ENCODE measurements around the gene ZFHX3. TPM values are rescaled to one million over a fixed set of nuclear protein-coding genes. Genes with fewer than 3 reads are reported as not detected.

Gene ZFHX3
- total and polyA plus RNA-seq, 4 donors, result 1.5 to 5.9 (median 3.0) TPM

- Histone ChIP-seq H3K9ac (ENCODE audit: low read depth in 1 of 2, low read length in 2 of 2) (no peak overlapping the region), H3K4me3 (ENCODE audit: low read depth in 1 of 3, low read length in 3 of 3) (no peak overlapping the region), H3K27ac (ENCODE audit: low read depth in 1 of 2, low read length in 2 of 2) (peak overlapping the region in 1 of 2 donors; percentile 32), H3K27me3 (ENCODE audit: control insufficient read depth in 4 of 4, insufficient read depth in 4 of 4, low read length in 3 of 4) (no peaks in the 10 kb centered on the region), H3K36me3 (ENCODE audit: control insufficient read depth in 4 of 4, insufficient read depth in 3 of 4, low read depth in 1 of 4, low read length in 3 of 4) (no peaks in the 10 kb centered on the region), H3K4me1 (ENCODE audit: control insufficient read depth in 4 of 4, insufficient read depth in 4 of 4, low read length in 3 of 4) (peaks cover 3 to 20% (median 11%) of the 10 kb centered on the region in 4 donors), H3K9me3 (ENCODE audit: control insufficient read depth in 4 of 4, low read length in 3 of 4) (no peaks in the 10 kb centered on the region)
- 51% methylated on average over 9 of the region's 9 CpGs for WGBS
- DNase-seq (ENCODE audit: low spot score), result no peak
- no peak for TF ChIP-seq YY1 (IDR thresholded peaks at IDR 0.05)
- no peak for TF ChIP-seq EGR1 (IDR thresholded peaks at IDR 0.05; ENCODE audit: low read depth in 2 of 2)
- no peak for TF ChIP-seq GABPA (IDR thresholded peaks at IDR 0.05 in 1 of 2, conservative IDR thresholded peaks at IDR 0.05 in 1 of 2)
- no peak for TF ChIP-seq MAX (IDR thresholded peaks at IDR 0.05)
- no peak for TF ChIP-seq SP1 (IDR thresholded peaks at IDR 0.05)
- TF ChIP-seq RXRA (IDR thresholded peaks at IDR 0.05), result no peak
- TF ChIP-seq NR2F2 (IDR thresholded peaks at IDR 0.05), result no peak
- TF ChIP-seq JUND (IDR thresholded peaks at IDR 0.05), result no peak
- TF ChIP-seq TAF1 (conservative IDR thresholded peaks at IDR 0.05), result no peak
Observed at GRCh38 chr16:72848028-72848400, 199.9 kb downstream of the ZFHX3 start.

GRCh38 chr16:72847187-72848027 lies 200.5 kb downstream of the ZFHX3 start:
- no peaks in the 10 kb centered on the region for H3K36me3 ChIP-seq (ENCODE audit: control insufficient read depth in 4 of 4, insufficient read depth in 3 of 4, low read depth in 1 of 4, low read length in 3 of 4)
- H3K9ac ChIP-seq (ENCODE audit: low read depth in 1 of 2, low read length in 2 of 2), result no peak overlapping the region
- H3K27me3 ChIP-seq (ENCODE audit: control insufficient read depth in 4 of 4, insufficient read depth in 4 of 4, low read length in 3 of 4), result no peaks in the 10 kb centered on the region
- no peak overlapping the region for H3K4me3 ChIP-seq (ENCODE audit: low read depth in 1 of 3, low read length in 3 of 3)
- no peaks in the 10 kb centered on the region for H3K9me3 ChIP-seq (ENCODE audit: control insufficient read depth in 4 of 4, low read length in 3 of 4)
- H3K4me1 ChIP-seq (ENCODE audit: control insufficient read depth in 4 of 4, insufficient read depth in 4 of 4, low read length in 3 of 4), result peaks cover 3 to 20% (median 11%) of the 10 kb centered on the region in 4 donors
- no peak for DNase-seq (ENCODE audit: low spot score)
- H3K27ac ChIP-seq (ENCODE audit: low read depth in 1 of 2, low read length in 2 of 2), result no peak overlapping the region
- no peak for TF ChIP-seq FOXA1 (IDR thresholded peaks at IDR 0.05)
- peak; percentile 18 to 56 for TF ChIP-seq RAD21 (IDR thresholded peaks at IDR 0.05)
- TF ChIP-seq CTCF (IDR thresholded peaks at IDR 0.05; ENCODE audit: low read depth, low read length, missing input control), result peak; percentile 18
- WGBS, result 69% methylated on average over 11 of the region's 11 CpGs

- Histone ChIP-seq H3K4me3 (ENCODE audit: low read depth in 1 of 3, low read length in 3 of 3) (no peak overlapping the region), H3K9me3 (ENCODE audit: control insufficient read depth in 4 of 4, low read length in 3 of 4) (no peaks in the 10 kb centered on the region), H3K36me3 (ENCODE audit: control insufficient read depth in 4 of 4, insufficient read depth in 3 of 4, low read depth in 1 of 4, low read length in 3 of 4) (no peaks in the 10 kb centered on the region), H3K27me3 (ENCODE audit: control insufficient read depth in 4 of 4, insufficient read depth in 4 of 4, low read length in 3 of 4) (no peaks in the 10 kb centered on the region), H3K27ac (ENCODE audit: low read depth in 1 of 2, low read length in 2 of 2) (no peak overlapping the region), H3K9ac (ENCODE audit: low read depth in 1 of 2, low read length in 2 of 2) (no peak overlapping the region), H3K4me1 (ENCODE audit: control insufficient read depth in 4 of 4, insufficient read depth in 4 of 4, low read length in 3 of 4) (peaks cover 3 to 20% (median 11%) of the 10 kb centered on the region in 4 donors)
- DNase-seq (ENCODE audit: low spot score), result no peak
- WGBS, result 89% methylated on average over 8 of the region's 8 CpGs
- TF ChIP-seq YY1 (IDR thresholded peaks at IDR 0.05), result no peak
- TF ChIP-seq EGR1 (IDR thresholded peaks at IDR 0.05; ENCODE audit: low read depth in 2 of 2), result no peak
- TF ChIP-seq CTCF (IDR thresholded peaks at IDR 0.05; ENCODE audit: low read depth, low read length, missing input control), result no peak
- no peak for TF ChIP-seq ZBTB33 (IDR thresholded peaks at IDR 0.05)
Observed at GRCh38 chr16:72846594-72846993, 201.3 kb downstream of the ZFHX3 start.

Measured in liver (tissue), 9 donors.